T-helper 1 cell treated with Interleukin-12 subunit alpha and Interleukin-12 subunit beta and Interleukin-4 antibody, amounts not matched to agents 30 ng/mL and 1 ng/mL, for 36 hours (primary cell): ENCODE measurements around the gene IP6K3. TPM values are rescaled to one million over a fixed set of nuclear protein-coding genes. Genes with fewer than 3 reads are reported as not detected.

Experiments used
- intact Hi-C: fragments of 100-400 bp; cut with micrococcal nuclease; formaldehyde crosslinking; loops from one replicate; pipeline ENCODE4 v1.15.1; 2024
- total RNA-seq: library from RNA; stranded (reverse); gene quantifications from 2 replicates; pipeline ENCODE4 v1.2.3, GENCODE V29; 2022

Gene IP6K3
- total RNA-seq, 1 donor from 2014 or later: not detected

- intact Hi-C loops: no loop called here
Measured at GRCh38 chr6:33725891-33726673, 20.6 kb downstream of the IP6K3 start.

DNA sequence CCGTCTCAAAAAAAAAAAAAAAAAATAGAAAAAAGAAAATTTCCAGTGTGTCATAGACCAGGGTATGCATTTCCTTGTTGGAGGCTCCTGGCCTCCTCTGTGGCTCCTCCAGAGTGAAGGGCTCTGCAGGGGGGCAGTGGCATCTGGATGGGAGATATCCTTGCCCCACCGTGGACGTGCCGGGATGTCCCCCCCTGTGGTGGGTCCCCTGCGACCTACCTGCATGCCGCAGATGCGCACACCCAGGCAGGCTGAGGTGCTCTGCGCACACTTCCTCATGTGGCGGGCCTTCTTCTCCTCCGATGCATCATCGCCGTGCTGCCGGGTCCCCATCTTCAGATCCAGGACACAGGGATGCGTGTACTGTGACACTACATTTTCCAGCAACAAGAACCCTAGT, 21.5 kb downstream of the IP6K3 start:
- intact Hi-C loops: no loop called here

DNA sequence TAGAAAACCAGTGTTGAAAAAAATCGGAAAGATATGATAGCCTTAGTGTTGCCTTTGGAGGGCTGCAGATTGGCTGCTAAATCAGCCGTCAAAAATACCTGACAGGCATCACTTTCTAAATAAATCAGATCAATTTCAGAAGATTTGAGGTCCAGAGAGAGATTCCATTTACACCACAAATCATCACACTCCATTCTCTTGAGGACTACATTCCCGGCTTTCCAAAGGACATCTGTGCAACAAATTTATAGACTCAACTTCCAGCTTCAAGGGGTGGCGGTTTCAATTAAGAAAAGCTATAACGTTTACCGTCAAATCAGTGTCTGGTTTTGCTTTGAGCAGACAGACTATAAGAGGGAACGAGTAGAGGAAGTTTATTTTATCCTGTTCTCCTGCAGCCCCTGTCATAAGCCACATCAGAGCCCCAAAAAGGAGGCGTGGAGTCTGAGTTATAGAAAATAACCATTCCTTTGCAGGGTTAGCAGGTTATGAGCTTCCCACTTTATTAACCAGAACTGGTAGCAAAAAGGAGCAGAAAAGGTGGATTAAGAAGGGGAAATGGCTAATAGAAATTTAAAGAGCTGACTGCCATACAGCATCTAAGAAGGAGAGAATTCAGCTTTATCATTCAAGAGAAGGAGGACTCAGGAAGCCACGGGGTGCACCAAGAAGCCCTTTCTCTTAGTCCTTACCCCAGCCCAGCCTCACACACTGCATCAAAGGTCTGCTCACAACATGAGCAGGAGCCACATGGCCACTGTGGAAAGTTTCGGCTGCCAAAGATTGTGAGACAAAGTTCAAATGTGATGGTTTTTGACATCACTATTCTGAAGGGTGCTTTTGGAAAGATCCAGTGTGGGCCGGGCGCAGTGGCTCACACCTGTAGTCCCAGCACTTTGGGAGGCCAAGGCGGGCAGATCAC, 22.3 kb downstream of the IP6K3 start:
- intact Hi-C loops: no loop called here

DNA sequence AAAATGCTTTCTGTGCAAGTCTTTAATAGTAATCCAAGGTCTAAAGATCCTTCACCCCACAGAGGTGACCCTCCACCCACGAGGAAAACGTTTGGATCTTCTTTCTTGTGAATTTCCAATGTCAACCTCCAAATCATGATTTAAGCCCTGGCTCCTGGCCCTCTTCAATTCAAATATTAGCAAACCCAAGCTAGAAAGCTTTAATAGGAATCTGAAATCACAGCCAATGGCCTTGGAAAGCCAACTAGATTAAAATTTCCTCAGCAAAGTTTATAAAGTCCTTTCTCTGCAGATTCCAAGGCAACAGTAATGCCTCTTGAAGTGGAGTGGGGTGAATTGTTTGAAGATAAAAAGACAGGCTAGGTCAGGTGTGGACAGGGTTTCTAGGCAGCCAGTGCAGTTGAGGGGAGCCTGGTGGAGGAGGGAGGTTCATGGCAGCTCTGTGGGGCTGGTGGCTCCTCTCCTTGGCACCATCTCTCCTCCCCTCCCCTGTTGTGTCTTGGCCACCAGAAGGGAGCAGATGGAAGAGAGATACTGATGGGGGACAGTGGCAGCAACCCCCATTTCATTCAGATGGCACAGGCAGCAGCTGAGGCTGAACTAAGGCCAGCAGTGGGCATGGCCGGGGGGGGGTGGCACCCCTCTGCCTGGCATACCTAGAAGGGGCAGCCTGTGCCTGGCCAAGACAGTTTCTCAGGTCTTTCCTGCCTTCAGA, 23.2 kb downstream of the IP6K3 start:
- intact Hi-C loops: no loop called here

- intact Hi-C loops: no loop called here
Measured at GRCh38 chr6:33722103-33722623, 24.5 kb downstream of the IP6K3 start.

DNA sequence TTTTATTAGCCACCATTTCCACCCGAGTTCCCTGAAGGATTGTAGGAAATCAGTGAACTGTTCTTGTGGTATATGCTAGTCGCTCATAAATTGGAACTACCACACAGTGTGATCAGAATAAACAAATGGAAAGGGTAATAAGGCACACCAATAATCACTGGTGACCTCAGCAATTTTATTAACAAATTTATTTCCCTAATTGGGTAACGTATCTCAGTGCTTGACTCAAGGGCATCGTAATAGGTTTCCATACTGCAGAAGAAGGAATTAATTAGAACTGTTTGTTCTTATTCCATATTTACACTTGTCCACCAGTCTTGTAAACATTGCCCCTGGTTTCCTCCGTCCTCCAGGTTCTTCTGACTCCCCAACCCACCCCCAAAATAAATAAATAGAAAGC, 25.2 kb downstream of the IP6K3 start:
- intact Hi-C loops: no loop called here

GRCh38 chr6:33720998-33721397, 25.7 kb downstream of the IP6K3 start:
- intact Hi-C loops: no loop called here

DNA sequence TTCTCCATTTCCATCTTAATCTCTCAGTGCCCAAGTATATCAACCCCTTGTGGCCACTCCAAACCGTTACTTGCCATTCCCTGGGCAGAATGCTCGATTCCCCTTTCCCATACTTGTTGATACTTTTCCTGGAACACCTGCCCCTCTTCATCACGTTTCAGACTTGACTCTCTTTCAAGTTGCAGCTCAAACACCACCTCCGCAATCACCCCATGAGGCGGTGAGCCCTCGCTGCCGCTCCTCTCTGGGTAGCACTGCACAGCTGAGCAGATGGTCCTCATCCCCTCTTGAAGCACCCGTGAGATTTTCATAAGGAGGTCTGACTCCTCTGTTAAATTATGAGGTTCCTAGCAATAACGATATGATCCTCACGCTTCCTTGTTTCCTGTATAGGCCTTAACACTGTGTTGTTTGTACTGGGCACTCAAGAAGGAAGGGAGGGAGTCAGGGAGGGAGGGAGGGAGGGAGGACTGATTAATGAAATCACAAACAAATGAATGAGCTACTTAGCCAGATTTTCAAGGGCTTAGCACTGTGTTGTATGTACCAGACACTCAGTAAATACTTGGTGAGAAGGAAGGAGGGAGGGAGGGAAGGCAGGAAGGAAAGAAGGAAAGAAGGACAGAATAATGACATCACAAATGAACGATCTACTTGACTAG, 27.2 kb downstream of the IP6K3 start:
- intact Hi-C loops: no loop called here

- intact Hi-C loops: no loop called here
Measured at GRCh38 chr6:33718713-33719112, 28.0 kb downstream of the IP6K3 start.

GRCh38 chr6:33717934-33718455, 28.7 kb downstream of the IP6K3 start:
- intact Hi-C loops: no loop called here

GRCh38 chr6:33716890-33717632, 29.6 kb downstream of the IP6K3 start:
- intact Hi-C loops: no loop called here

DNA sequence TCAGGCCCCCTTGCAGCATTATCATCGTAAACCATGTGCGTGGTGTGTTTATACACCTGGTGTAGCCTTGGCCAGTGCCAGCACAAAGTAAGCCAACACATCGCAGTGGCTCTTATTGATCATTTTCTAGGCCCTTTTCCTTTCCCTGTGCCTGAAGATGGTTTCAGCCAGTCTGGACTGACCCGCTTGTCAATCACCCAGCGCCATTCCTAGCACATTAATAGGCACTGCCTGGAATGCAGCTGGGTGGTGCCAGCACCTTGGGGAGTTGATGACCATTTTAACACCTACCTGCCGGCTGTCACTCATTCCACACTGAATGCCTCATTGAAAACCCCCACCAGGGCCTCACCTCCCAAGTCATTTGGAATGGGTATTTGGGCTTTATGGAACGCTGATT, 30.3 kb downstream of the IP6K3 start:
- intact Hi-C loops: no loop called here

- intact Hi-C loops: loop anchor here (2.0 to 5.0 kb wide), 2 partner anchors 48 to 297 kb away; partner anchors contain the start of gene CUTA
Measured at GRCh38 chr6:33714385-33715040, 32.2 kb downstream of the IP6K3 start.

DNA sequence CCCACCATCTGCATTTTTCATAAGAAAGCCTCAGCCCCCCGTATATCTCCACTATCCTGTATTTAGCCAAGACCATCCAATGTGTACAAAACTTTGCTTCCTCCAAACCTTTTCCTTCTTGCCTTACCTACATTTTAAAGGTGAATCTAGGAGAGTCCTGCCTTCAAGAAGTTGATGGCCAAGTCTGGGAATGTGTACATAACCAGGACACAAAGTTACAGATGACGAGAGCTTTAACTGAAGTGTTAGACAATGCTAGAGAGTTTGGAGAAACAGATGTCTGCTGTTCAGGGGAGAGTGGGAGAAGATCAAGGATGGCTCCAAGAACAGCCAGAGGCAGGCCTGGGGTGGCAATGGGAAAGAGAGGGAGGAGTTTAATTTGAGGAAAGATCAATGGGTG, 32.9 kb downstream of the IP6K3 start:
- intact Hi-C loops: loop anchor here (2.0 to 5.0 kb wide), 2 partner anchors 49 to 296 kb away; partner anchors contain the start of gene CUTA

DNA sequence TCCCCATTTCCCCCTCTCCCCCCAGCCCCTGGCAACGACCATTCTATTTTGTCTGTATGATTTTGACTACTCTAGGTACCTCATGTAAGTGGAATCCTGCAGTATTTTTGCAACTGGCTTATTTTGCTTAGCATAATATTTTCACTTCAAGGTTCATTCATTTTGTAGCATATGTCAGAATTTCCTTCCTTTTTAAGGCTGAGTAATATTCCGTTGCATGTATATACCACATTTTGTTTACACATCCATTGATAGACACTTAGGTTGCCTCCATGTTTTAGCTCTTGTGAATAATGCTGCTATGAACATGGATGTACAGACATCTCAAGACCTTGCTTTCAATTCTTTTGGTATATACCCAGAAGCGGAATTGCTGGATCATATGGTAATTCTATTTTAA, 33.8 kb downstream of the IP6K3 start:
- intact Hi-C loops: loop anchor here (5.0 kb wide), 1 partner anchor 296 kb away; the partner anchor contains the start of gene CUTA

- intact Hi-C loops: loop anchor here (1.0 to 5.0 kb wide), 11 partner anchors 11 to 440 kb away; partner anchors contain the start of genes CUTA, ITPR3, KIFC1 and LEMD2
Measured at GRCh38 chr6:33711140-33712129, 35.3 kb downstream of the IP6K3 start, which contains the start of gene UQCC2. TSS of gene UQCC2 (minus strand) at chr6:33711700. CDS start at chr6:33711686, 14 bp downstream.

DNA sequence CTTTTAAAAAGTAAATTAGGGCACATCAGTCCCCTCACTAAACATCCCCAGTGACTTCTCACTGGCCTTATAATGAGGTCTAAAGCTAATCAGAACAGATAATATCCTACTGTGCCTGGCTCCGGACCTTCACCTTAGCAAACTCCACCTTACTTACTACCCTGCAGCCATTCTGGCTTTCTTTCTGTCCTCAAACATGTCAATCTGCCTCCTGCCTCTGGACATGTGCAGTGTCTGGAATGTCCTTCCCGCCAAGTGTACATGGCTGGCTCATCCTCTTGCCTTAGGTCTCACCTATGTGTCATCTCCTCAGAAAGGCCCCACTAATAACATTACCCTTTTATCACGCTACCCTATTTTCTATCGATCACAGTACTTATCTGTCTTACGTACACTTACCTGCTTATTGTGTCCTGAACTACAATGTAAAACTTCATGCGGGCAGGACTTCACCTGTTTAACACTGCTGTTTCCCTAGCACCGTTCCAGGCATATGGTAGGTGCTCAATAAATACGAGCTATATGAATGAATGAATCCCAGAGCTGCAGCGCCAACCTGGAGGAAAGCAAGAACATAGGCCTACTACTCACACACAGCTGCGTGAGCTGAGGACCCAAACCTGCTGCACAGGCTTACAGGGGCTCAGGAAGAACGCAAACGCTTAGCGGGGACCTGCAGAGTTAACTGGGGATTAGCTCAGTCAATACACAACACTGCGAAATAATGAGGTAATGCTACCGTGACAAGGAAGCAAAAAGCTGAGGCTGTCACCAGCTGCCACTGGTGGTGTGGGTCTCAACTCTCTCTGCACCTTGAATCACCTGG, 36.2 kb downstream of the IP6K3 start:
- intact Hi-C loops: loop anchor here (1.0 to 5.0 kb wide), 11 partner anchors 10 to 439 kb away; partner anchors contain the start of genes CUTA, ITPR3, KIFC1 and LEMD2
